ENCODE results near the gene GLRB.
A peak's percentile ranks its signal among the peaks of the same experiment; 100 is the strongest.

Gene GLRB

DNA sequence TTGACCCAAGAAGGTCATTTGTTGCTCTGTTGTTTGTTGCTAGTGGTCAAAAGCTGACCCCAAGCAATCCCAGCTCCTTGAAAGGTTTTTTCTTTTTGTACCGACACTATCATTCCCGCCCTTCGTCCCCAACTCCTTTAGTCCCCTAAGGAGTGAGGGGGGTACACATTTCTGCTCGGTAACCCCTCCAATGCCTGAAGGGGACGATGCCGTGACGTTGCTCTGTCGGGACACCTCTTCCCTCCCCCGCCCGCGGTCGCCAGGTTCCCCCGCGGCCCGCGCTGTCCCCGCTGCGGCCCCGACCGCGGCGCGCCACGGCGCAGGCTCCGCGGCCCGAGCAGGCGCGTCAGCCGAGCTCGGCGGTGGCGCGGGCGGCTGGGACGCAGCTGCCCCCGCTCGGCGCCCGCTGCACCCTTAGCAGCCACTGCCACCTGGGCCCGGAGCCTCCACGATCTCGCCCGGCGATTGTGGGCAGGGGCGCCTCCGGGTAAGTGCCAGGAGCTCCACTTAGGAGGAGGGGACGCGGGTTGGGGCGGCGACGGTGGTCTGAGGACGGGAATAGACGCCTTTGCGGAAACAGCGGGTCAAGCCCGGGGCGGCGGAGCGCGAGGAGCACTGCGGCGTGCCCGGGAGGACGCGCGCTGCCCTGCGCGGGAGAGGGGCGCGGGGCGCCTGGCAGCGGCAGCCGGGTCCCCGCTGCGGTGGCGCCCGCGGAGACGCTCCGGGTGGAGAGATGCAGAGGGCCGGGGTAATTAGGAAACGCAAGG, at the start of gene GLRB:
Gene GLRB, plus strand, starts transcription at position 340 of the 767 bp plus-strand sequence. CDS start 1,875 bp downstream, outside the sequence.
- peak; percentile 52 for DNase-seq (ENCODE audit: low read depth)

- DNase-seq (ENCODE audit: low read depth): no peak
These were observed 40.5 kb upstream of the GLRB start for GRCh38 chr4:157035471-157035870.

GRCh38 chr4:157040405-157040804, 35.5 kb upstream of the GLRB start:
- no peak for DNase-seq (ENCODE audit: low read depth)

- DNase-seq (ENCODE audit: low read depth): peak; percentile 59
These were observed 32.8 kb upstream of the GLRB start for GRCh38 chr4:157043131-157043530.

- DNase-seq (ENCODE audit: low read depth): peak; percentile 79
These were observed 30.3 kb upstream of the GLRB start for GRCh38 chr4:157045507-157046127.

- no peak for DNase-seq (ENCODE audit: low read depth)
These were observed 27.7 kb upstream of the GLRB start for GRCh38 chr4:157048248-157048647.

DNA sequence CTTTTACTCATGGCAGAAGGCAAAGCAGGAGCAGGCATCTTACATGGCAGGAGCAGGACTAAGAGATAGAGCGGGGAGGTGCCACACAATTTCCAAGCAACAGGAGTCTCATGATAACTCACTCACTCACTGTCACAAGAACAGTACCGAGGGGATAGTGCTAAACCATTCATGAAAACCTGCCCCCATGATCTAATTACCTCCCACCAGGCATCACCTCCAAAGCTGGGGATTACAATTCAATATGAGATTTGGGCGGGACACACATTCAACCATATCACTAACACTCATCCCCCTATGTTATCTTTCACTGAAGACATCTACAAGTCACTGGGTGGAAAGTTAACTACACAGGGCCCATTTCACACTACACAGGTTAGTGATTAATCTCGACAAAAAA, 25.4 kb upstream of the GLRB start:
- no peak for DNase-seq (ENCODE audit: low read depth)

DNA sequence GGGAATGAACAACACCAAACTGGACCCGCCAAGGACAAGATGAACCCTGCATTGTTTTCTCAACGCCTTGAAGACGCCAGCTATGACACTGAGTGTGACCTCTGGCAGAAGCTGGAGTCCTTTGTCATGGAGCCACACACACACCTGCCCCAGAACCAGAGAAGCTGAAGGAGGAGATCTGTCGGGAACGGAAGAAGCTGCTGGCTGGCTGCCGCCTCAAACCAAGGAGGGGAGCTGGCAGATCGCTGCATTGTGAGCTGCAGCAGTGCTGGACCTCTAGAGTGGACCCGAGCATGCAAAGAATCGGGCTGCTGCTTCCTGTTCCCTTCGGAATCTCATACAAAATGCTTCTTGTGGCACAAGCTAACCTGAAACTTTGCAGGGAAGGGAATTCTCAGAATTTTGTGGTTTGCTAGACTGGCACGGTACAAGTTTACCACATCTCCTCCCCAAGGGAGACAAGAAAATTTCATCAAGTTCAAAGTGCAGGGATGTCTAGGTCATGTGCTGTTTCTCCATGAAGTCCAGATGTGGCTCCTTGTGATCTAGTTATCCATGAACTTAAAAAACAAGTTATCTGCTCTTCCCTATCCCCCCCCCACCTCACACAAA, 23.4 kb upstream of the GLRB start:
- no peak for DNase-seq (ENCODE audit: low read depth)

GRCh38 chr4:157057218-157057617, 18.7 kb upstream of the GLRB start:
- DNase-seq (ENCODE audit: low read depth): no peak

GRCh38 chr4:157058899-157059298, 17.1 kb upstream of the GLRB start:
- peak; percentile 24 for DNase-seq (ENCODE audit: low read depth)

DNA sequence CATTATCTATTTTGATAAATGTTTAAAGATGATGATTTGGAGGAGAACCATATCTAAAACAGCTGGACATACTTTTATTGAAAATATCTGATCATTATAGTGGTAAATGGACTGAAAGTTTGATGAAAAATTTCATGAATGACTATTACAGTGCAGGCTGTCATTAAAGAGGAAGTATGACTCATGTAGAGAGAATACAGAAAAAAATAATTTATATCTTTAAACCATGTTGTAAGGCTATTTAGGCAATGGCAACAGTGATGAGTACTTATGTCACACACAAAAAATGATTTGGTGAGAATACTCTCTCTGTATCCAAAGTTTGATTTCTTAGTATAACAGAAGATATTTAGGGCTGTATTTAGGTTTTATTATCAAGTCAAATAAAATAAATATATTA, 3.9 kb upstream of the GLRB start:
- DNase-seq (ENCODE audit: low read depth): peak; percentile 71

DNA sequence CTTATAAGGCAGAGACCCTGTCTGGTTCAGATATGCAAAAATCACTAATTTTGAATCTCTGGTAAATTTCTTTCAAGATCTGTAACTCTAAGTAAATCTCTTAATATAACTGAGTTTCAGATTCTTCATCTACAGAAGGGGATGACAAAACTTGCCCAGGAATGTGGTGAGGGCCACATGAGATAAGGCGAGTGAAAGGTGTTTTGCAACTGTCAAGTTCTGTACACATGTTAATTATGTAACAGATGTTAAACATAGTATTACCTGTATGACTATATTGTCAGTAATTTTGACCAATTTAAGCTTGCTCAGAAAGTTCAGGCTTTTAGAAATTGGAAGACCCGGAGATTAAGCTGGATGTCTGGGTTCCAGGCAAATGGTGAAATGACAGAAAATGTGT, 549 bp upstream of the GLRB start:
- peak; percentile 3 for DNase-seq (ENCODE audit: low read depth)

DNA sequence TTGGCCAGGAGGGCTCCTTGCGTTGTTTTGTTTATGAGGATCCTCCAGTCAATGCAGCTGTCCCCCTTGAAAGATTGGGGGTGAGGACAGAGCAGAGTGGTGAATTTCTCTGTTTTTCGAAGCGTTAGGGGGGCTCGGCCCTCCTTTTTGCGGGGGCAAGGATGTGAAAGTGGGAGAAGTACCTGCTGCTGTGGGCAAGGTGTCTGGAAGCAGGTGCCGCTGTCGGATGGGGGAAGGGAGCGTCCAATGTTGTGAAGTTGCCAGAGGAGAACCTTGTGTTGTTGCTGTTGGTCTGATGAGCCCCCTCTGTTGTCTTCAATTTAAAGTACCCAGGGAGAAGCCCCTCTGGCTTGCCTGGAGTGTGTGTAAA, 613 bp downstream of the GLRB start:
- peak; percentile 8 for DNase-seq (ENCODE audit: low read depth)

DNA sequence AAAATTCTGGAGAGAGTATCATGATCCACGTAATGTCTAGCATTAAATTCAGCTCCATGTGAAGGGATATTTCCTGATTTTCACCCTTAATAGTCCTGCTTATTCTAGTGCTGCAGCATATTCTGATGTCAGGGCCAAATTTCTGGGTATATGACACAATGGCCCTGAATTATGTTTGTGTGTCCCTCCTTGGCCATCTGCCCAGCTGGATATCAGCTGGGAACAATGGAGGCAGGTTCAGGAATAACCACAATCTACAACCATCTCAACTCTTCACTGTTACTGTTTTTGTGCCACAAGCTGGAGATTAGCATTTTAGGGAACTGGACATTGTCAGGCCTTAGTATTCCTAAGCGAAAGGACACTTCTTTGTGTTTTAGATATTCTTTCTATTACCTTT, 3.5 kb downstream of the GLRB start:
- no peak for DNase-seq (ENCODE audit: low read depth)

GRCh38 chr4:157080605-157081004, 4.7 kb downstream of the GLRB start:
- no peak for DNase-seq (ENCODE audit: low read depth)

GRCh38 chr4:157095716-157096115, 19.8 kb downstream of the GLRB start:
- DNase-seq (ENCODE audit: low read depth): no peak

DNA sequence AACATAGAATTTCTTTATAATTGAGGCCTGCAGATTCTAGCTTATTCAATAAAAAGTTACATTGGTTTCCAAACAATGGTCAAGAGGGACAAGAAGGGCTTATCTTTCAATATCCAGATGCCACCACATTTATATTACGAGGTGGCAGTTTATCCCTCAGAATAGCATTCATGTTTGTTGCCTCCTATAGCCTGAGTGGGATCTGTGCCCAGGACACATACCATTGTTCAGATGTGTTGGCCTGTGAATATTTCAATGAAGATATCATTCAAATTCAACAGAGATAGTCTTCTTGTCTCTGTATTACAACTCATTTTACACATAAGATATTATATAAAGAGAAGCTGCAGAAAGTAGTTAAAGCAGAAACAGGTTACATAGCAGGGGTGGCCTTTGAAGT, 20.5 kb downstream of the GLRB start:
- DNase-seq (ENCODE audit: low read depth): no peak

DNA sequence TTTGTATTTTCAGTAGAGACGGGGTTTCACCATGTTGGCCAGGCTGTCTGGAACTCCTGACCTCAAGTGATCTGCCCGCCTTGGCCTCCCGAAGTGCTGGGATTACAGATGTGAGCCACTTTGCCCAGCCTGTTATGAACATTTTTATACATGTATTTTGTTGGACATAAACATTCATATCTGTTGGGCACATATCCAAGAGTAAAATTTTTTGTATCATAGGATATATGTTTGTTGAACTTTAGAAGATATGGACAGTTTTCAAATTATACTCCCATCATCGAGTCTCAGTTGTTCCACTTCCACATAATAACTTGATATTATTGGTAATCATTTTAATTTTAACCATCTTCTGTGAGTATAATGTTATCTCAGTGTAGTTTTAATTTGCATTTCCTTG, 23.6 kb downstream of the GLRB start:
- DNase-seq (ENCODE audit: low read depth): no peak

GRCh38 chr4:157104541-157104940, 28.6 kb downstream of the GLRB start:
- no peak for DNase-seq (ENCODE audit: low read depth)

- DNase-seq (ENCODE audit: low read depth): no peak
These were observed 38.7 kb downstream of the GLRB start for GRCh38 chr4:157114671-157115070.

DNA sequence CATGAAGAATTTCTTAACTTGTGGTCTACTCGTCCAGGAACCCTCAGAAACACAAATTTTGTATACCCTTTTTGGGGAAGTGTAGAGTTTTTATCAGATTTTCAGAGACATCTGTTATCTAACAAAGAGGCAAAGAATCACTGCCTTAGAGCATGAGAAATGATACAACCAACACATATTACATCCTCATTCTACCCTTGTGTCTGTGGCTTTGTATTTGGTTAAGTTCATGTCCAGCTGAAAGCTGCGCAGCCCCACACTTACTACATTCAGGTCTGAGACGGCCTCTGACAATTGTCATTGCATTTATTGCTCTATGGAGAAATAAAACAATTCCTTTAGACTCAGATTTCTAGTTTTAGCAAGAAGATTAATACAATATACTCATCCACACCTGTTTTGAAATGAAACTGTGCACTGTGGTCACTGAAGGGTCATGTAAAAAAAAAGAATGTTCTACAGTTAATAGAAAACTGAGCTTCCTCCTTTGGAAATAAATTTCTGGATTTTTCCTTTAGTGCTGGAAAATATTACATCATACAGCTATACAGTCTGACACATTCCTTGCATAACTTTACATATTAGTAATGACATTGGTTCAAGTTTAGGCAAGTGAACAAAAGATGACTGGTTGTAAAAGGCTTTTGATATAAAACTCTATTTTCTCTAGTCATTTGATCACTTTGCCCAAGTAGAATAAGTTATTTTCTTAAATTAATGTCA, 39.8 kb downstream of the GLRB start:
- DNase-seq (ENCODE audit: low read depth): peak; percentile 85

GRCh38 chr4:157121401-157121800, 45.5 kb downstream of the GLRB start:
- no peak for DNase-seq (ENCODE audit: low read depth)

GRCh38 chr4:157127571-157127970, 51.6 kb downstream of the GLRB start:
- DNase-seq (ENCODE audit: low read depth): no peak
